KBM-7 (cell line): ENCODE data around the gene LRRTM1.

Source experiments
- DNase-seq: peaks from one replicate; pipeline ENCODE4 v3.0.0-alpha.2; 2015
- in situ Hi-C: fragments of 300-500 bp; cut with MboI; formaldehyde crosslinking; loops from 2 replicates; pipeline ENCODE4 v1.14.3; 2020; ENCODE audit warnings: low sequenced_read_pairs, low pct_unique_long_range_greater_than_20kb, mixed read lengths

LRRTM1 gene

DNA sequence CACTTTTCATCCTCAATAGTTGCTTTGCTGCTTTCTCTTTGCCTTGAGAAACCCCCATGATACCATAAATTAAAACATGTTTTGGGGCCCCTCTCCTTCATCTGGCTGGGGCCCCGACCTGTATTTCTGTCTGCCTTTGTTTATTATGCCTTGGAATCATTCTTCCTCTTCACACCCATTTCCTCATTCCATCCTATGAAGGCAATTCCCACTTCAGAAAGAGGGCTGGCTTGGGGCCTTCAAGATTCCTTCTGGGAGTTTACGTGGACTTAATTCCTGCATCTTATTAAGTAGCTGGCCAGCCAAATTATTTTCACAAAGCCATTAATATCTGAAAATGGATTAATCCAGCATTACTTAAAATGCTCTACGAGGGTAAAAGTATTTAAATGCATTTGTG lies 6.8 kb upstream of the LRRTM1 start:
- DNase-seq = no peak
- in situ Hi-C loops = no loop called here

GRCh38 chr2:80303006-80303908 lies 1.3 kb downstream of the LRRTM1 start:
- in situ Hi-C loops = no loop called here
- no peak for DNase-seq

DNA sequence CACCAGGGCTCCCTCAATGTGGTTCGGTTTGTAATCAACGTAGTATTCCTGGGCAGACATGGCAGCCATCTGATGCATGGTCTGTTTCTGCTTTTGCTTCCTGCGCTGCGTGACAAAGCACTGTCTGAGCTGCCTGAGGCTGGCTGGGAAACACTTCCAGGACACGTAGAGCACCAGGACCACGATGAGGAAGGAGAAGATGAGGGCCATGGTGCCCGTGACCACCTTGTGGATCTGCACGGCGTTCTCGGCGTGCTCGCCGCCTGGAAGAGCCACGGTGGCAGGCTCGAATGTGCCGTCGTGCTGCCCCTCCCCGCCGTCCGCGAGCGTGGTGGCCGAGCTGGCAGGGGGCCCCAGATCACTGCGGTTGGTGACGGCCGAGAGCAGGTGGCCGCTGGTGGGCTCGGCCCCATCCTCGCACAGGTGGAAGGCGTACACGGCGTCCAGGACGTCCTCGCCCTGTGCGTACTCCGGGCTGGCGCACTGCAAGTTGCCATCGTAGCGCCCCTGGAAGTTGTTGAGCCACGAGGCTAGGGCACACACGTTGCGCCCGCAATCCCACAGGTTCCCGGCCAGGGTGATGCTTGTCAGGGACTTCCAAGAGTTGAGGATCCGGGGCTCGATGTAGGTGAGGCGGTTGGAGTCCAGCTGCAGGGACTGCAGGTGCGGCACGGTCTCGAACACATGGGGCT lies 2.1 kb downstream of the LRRTM1 start:
- in situ Hi-C loops = no loop called here
- DNase-seq = no peak

DNA sequence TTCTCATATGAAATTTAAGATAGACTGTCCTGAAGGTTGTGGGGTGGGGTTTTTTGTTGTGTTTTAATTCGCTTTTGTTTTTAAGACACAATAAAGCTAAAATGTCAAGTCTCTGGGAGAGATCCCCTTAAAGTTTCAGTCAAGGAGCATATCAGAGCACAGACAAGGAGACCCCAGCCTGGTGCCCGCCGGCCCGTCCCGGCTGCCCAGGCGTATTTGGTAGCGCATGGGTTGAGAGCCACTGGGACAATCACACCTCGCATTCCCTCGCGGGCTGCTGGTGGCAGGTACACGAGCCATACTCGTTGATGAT lies 2.6 kb downstream of the LRRTM1 start:
- in situ Hi-C loops = no loop called here
- no peak for DNase-seq

- in situ Hi-C loops = no loop called here
- DNase-seq = no peak
Measured at GRCh38 chr2:80300954-80301353, 3.6 kb downstream of the LRRTM1 start.

DNA sequence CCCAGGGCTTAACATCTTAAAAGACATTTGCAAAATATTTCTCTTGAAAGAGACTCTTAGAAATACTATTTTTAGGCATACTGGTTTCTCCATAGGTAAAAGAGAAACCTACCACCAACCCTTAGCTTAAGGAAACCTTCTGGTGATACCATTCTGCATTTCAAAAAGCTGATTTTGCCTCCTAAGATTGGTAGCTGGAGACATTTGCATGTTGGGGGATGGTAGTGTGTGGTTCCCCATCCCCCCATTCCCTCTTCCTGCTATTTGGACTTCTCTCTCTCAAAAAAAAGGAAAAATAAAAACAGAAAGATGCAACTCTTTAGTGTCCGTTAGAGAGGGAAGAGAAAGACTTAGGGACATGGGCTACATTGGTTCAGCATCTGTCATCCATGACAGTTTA lies 4.2 kb downstream of the LRRTM1 start:
- in situ Hi-C loops = no loop called here

DNA sequence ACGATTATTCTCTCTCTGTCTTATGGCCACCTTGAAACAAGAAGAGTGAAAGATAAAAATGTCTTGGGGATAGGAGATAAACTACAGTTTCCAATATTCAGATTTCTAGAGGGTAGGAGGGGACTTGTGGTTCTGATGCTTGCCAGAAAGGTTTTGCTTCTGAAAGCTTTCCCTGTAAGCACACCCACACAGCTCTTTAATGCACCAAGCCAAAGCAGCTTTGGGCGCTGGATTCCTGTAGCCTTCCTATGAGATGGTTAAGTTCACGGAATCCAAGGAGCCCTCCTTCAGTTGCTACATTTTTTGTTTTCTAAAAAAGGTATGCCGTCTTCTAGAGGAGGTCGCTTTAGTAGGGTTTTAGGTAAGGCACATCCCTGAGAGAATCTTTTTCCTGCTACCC lies 4.9 kb downstream of the LRRTM1 start:
- in situ Hi-C loops = no loop called here
- no peak for DNase-seq

More for the DNA sequence above, 4.2 kb downstream of the LRRTM1 start:
- DNase-seq = no peak

- in situ Hi-C loops = no loop called here
- no peak for DNase-seq
Measured at GRCh38 chr2:80298954-80299353, 5.6 kb downstream of the LRRTM1 start.

DNA sequence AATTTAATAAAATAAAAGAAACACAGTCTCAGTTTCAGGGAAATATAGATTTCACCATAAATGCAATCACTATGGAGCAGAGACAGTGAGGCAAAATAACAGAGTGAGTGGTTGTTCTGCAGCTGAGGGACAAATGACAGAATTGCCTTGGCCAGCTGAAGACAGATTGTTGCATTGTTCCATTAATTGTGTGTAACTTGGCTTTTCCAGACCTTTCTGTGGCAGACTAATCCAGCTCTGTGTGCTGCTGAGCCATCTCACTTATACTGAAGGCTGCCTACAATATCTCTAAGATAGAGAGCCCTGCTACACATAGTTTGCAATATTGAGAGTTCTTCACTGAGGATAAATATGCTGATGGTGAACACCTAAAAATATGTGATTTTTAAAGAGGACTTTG lies 11.5 kb downstream of the LRRTM1 start:
- DNase-seq = no peak
- in situ Hi-C loops = no loop called here

DNA sequence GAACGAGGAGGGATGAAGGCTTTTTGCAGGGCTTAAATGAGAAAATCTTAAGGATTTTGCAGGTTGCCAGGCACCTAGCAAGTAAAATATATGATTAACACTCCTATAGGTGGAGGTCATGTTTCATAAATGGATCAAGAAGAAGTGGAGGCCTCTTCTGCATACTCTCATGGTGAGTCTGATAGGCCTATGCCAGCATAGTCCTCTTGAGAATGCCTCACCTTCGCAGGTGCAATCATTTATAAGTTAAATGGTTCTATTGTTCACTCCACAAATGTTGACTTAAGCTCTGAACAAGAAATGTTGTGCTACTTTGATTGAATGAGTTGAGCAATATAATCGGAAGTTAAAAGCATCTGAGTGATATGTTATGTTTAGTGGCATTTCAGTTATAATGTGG lies 12.1 kb downstream of the LRRTM1 start:
- in situ Hi-C loops = no loop called here
- DNase-seq = no peak

- no peak for DNase-seq
- in situ Hi-C loops = no loop called here
Measured at GRCh38 chr2:80291656-80292055, 12.9 kb downstream of the LRRTM1 start.

DNA sequence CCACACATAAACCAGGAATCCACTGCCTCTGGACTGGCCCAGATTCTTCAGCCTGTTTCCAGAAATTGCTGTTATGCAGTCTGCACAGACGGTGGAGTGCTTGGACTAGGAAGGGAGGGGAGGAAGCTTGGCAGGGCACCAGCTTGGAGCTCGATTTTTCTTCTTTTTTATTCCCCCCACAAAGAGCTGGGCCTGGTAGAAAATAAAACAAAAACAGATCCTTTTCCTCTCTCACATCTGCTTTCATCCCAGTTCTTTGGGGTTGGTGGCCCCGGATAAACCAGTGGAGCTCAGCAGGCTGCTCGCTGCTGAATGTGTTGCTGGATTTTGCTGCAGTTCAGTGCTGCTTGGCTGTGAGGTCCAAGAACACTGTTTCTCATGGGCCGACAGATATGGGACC lies 16.0 kb downstream of the LRRTM1 start:
- in situ Hi-C loops = no loop called here
- no peak for DNase-seq

DNA sequence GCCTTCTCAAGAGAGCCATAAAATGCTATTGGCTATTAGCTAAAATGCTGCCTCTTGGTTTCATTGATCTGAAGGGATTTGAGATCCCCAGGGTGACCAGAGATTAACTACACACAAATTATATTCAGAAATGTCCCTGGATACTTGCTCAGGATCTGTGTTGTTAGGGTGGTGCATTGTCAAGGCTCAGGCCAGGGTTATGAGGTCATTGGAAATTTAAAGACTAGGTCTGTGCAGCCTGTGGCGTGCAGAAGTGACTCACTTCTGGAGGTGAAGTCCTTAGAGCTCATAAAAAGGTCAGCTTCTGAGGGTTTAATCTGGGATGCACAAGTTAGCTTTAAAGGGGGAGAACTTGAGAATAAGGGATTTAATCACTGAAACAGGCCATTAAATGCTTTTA lies 23.5 kb downstream of the LRRTM1 start:
- in situ Hi-C loops = no loop called here
- no peak for DNase-seq

- no peak for DNase-seq
- in situ Hi-C loops = no loop called here
Measured at GRCh38 chr2:80280598-80280997, 24.0 kb downstream of the LRRTM1 start.

DNA sequence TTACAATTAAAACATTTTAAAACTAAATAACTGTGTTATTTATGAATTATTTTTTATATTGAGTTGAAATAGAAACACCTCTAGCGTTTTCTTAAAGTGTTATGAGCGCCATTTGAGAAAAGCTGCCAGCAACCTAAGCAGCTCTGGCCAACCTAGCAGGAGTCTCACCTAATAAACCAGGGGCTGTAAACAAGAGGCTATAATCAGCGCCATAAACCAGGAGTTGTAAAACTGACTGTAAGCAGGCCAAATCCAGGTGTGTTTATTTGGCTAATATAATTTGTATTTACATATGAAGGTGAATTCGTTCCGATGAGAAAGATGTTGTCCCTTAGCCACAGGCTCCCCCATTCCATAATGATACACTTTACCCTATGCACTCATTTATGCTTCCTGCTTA lies 34.7 kb downstream of the LRRTM1 start:
- no peak for DNase-seq
- in situ Hi-C loops = no loop called here

DNA sequence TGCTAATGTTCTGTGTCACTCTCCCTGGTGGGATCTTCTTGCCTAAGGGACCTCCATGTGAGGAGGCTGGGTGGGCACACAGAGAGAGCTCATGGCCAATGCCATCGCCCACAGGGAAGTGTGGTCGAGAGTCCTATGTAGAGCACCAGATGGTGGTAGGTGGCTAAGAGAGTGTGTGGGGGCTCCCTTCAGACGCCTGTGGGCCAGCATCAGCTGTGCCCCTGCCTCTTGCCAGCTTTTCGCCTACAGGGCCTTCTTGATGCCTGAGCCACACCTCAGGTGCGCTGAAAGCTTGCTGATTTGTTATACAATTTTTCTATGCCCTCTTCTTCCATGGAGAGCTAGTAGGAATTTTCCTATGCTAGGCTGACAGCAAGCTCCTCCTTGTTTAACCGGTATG lies 38.3 kb downstream of the LRRTM1 start:
- in situ Hi-C loops = no loop called here

GRCh38 chr2:80259292-80259691 lies 45.3 kb downstream of the LRRTM1 start:
- in situ Hi-C loops = no loop called here
- no peak for DNase-seq

More for the DNA sequence above, 38.3 kb downstream of the LRRTM1 start:
- no peak for DNase-seq

- in situ Hi-C loops = no loop called here
- no peak for DNase-seq
Measured at GRCh38 chr2:80258793-80259192, 45.8 kb downstream of the LRRTM1 start.

DNA sequence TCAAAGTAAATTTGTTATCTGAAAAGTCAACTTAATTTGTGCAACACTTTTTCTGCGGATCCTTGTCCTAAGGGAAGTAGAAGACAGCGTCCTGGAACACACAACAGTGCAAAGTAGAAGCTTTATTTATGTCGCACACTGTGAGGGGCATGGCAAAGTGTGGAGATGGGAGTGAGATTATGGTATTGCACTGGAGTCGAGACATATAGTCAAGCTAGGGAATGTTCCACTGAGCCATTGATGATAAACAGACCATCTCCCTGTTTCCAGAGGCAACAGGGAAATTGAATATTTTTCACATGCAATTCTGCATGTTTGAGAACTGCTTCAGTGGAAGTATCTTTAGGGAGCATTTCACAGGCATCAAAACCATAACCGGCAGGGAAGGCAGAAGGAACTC lies 46.2 kb downstream of the LRRTM1 start:
- in situ Hi-C loops = no loop called here
- DNase-seq = no peak

DNA sequence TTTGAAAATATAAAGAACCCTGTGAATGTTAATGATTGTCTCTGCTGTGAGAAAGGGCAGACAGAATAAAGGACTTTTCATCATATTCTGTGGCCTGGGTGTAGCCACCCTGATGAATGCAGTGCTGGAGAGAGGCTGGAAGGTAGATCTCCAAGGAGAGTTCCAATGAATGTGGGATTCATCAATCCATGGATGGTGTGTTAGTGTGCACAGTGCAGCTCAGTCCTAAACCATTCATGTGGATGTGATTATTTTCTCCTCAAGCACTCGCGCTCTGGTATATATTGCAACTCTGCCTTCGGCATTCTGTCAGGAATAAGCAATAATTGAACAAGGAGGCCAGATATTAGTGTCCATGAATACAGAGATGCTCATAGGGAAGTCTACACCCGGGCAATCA lies 47.1 kb downstream of the LRRTM1 start:
- DNase-seq = no peak
- in situ Hi-C loops = no loop called here

DNA sequence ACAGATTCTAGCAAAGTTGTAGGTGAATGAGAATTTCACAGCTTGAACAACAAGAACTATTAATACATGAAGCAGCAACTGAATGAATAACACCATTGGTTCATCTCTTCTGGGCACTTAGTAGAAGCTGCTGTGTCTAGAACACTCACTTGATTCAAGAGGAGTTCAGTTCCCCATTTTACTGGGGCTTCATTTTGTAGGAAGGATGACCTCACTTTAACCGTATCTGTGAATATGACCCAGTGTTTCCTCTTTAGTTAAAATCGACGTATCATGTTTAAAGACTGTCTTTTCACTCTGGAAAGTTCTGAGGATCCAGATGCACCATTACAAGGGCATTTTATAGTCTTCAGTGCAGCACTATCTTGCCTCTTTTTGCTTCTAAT lies 47.8 kb downstream of the LRRTM1 start:
- in situ Hi-C loops = no loop called here
- DNase-seq = peak; percentile 10
